Measurements from ENCODE around the gene DDHD1.

The DDHD1 gene

GRCh38 chr14:53017837-53018236, 135.3 kb downstream of the DDHD1 start:
- no peak overlapping the region for H3K4me3 ChIP-seq (ENCODE audit: low read depth, low read length)
- no peak for TF ChIP-seq CTCF (IDR thresholded peaks at IDR 0.05; ENCODE audit: low read depth, low read length, missing control alignments)
- in situ Hi-C loops (cut with HindIII; ENCODE audit: low sequenced_read_pairs): no loop called here
- no peak for DNase-seq (ENCODE audit: low read depth)

- DNase-seq (ENCODE audit: low read depth): no peak
- TF ChIP-seq CTCF (IDR thresholded peaks at IDR 0.05; ENCODE audit: low read depth, low read length, missing control alignments): no peak
- H3K4me3 ChIP-seq (ENCODE audit: low read depth, low read length): no peak overlapping the region
Measured at GRCh38 chr14:53016919-53017318, 136.2 kb downstream of the DDHD1 start.

GRCh38 chr14:53016491-53016890, 136.6 kb downstream of the DDHD1 start:
- in situ Hi-C loops (cut with HindIII; ENCODE audit: low sequenced_read_pairs): no loop called here
- H3K4me3 ChIP-seq (ENCODE audit: low read depth, low read length): no peak overlapping the region
- DNase-seq (ENCODE audit: low read depth): no peak
- no peak for TF ChIP-seq CTCF (IDR thresholded peaks at IDR 0.05; ENCODE audit: low read depth, low read length, missing control alignments)

More at GRCh38 chr14:53016919-53017318, 136.2 kb downstream of the DDHD1 start:
- in situ Hi-C loops (cut with HindIII; ENCODE audit: low sequenced_read_pairs): no loop called here

- peak; percentile 95 for DNase-seq (ENCODE audit: low read depth)
- no peak for TF ChIP-seq CTCF (IDR thresholded peaks at IDR 0.05; ENCODE audit: low read depth, low read length, missing control alignments)
- in situ Hi-C loops (cut with HindIII; ENCODE audit: low sequenced_read_pairs): no loop called here
- no peak overlapping the region for H3K4me3 ChIP-seq (ENCODE audit: low read depth, low read length)
Measured at GRCh38 chr14:53011053-53011462, 142.1 kb downstream of the DDHD1 start.

- H3K4me3 ChIP-seq (ENCODE audit: low read depth, low read length): no peak overlapping the region
- in situ Hi-C loops (cut with HindIII; ENCODE audit: low sequenced_read_pairs): no loop called here
- TF ChIP-seq CTCF (IDR thresholded peaks at IDR 0.05; ENCODE audit: low read depth, low read length, missing control alignments): no peak
- DNase-seq (ENCODE audit: low read depth): no peak
Measured at GRCh38 chr14:53010193-53011040, 142.7 kb downstream of the DDHD1 start.

GRCh38 chr14:53006931-53007562, 146.1 kb downstream of the DDHD1 start:
- no peak for DNase-seq (ENCODE audit: low read depth)
- in situ Hi-C loops (cut with HindIII; ENCODE audit: low sequenced_read_pairs): no loop called here
- no peak for TF ChIP-seq CTCF (IDR thresholded peaks at IDR 0.05; ENCODE audit: low read depth, low read length, missing control alignments)
- no peak overlapping the region for H3K4me3 ChIP-seq (ENCODE audit: low read depth, low read length)
